NOMO-1 treated with dmso at 0.1 percent for 144 hours (cell line): ENCODE results near the gene AGXT2.
"Not testable (repeated sequence)": the region's sequence is repeated elsewhere in the genome, so short reads cannot be mapped to it uniquely, and the experiment has no call there.

Experiments used
- DNase-seq: peaks from one replicate; lab custom pipeline; 2025; ENCODE audit not compliant: unreplicated experiment; lab: John Stamatoyannopoulos, UW

AGXT2 gene

GRCh38 chr5:35015063-35015462 lies 32.7 kb downstream of the AGXT2 start:
- DNase-seq: no peak

- DNase-seq: no peak
Observed at GRCh38 chr5:35012796-35013195, 35.0 kb downstream of the AGXT2 start.

GRCh38 chr5:35012365-35012764 lies 35.4 kb downstream of the AGXT2 start:
- no peak for DNase-seq

GRCh38 chr5:35010676-35011075 lies 37.1 kb downstream of the AGXT2 start:
- DNase-seq: no peak

- no peak for DNase-seq
Observed at GRCh38 chr5:35009657-35010056, 38.1 kb downstream of the AGXT2 start.

- DNase-seq: no peak
Observed at GRCh38 chr5:35009019-35009418, 38.7 kb downstream of the AGXT2 start.

GRCh38 chr5:35004771-35005170 lies 43.0 kb downstream of the AGXT2 start:
- no peak for DNase-seq

GRCh38 chr5:35004200-35004599 lies 43.5 kb downstream of the AGXT2 start:
- no peak for DNase-seq

GRCh38 chr5:35003018-35003957 lies 44.5 kb downstream of the AGXT2 start:
- peak; percentile 64 for DNase-seq

GRCh38 chr5:35002459-35002858 lies 45.3 kb downstream of the AGXT2 start:
- DNase-seq: no peak

GRCh38 chr5:35001842-35002241 lies 45.9 kb downstream of the AGXT2 start:
- no peak for DNase-seq

- DNase-seq: no peak
Observed at GRCh38 chr5:34998058-34998789, 49.5 kb downstream of the AGXT2 start.

- no peak for DNase-seq
Observed at GRCh38 chr5:34996261-34996660, 51.5 kb downstream of the AGXT2 start.

- no peak for DNase-seq
Observed at GRCh38 chr5:34993951-34994350, 53.8 kb downstream of the AGXT2 start.

GRCh38 chr5:34991486-34992238 lies 56.1 kb downstream of the AGXT2 start:
- no peak for DNase-seq

GRCh38 chr5:34986965-34987364 lies 60.8 kb downstream of the AGXT2 start:
- no peak for DNase-seq

GRCh38 chr5:34982823-34983222 lies 64.9 kb downstream of the AGXT2 start:
- no peak for DNase-seq

- no peak for DNase-seq
Observed at GRCh38 chr5:34978681-34979080, 69.1 kb downstream of the AGXT2 start.

GRCh38 chr5:34977934-34978613 lies 69.7 kb downstream of the AGXT2 start:
- no peak for DNase-seq

- no peak for DNase-seq
Observed at GRCh38 chr5:34976347-34976746, 71.4 kb downstream of the AGXT2 start.

- DNase-seq: not testable (repeated sequence)
Observed at GRCh38 chr5:34971655-34972054, 76.1 kb downstream of the AGXT2 start.
